Fibroblast of lung (primary cell): Measurements from ENCODE around the gene CFHR5. TPM values are rescaled to one million over a fixed set of nuclear protein-coding genes. Genes with fewer than 3 reads are reported as not detected.

Experiments used
- DNase-seq, 2 donors: peaks; one replicate each; pipeline versions ENCODE4 v3.0.0 to v3.0.0-alpha.2; 2010; ENCODE audit warnings: low read depth in 2 of 2
- H2AFZ ChIP-seq: 2 replicates; pipeline ENCODE4 v1.5.1; 2012; ENCODE audit warnings: low read length, control low read depth, inconsistent platforms
- H3K27ac ChIP-seq: 2 replicates; pipeline ENCODE4 v1.5.1; 2011; ENCODE audit warnings: low read length, control low read depth; ENCODE audit not compliant: insufficient read depth
- H3K27me3 ChIP-seq: 2 replicates; pipeline ENCODE4 v1.5.1; 2011; ENCODE audit warnings: mild to moderate bottlenecking, low read length; ENCODE audit not compliant: control insufficient read depth, insufficient read depth
- H3K36me3 ChIP-seq: 2 replicates; pipeline ENCODE4 v1.5.1; 2011; ENCODE audit warnings: low read length; ENCODE audit not compliant: control insufficient read depth, insufficient read depth
- H3K4me1 ChIP-seq: 2 replicates; pipeline ENCODE4 v1.5.1; 2011; ENCODE audit warnings: low read length; ENCODE audit not compliant: control insufficient read depth, insufficient read depth; ENCODE audit errors: extremely low read depth
- H3K4me2 ChIP-seq: 2 replicates; pipeline ENCODE4 v1.5.1; 2011; ENCODE audit warnings: low read length, control low read depth; ENCODE audit not compliant: insufficient read depth; ENCODE audit errors: extremely low read depth
- H3K4me3 ChIP-seq, 4 experiments: fragments of 200-600 bp in 1 of 4; sonication (generic) in 1 of 4; replicated peaks in 1 of 4; 2 replicates each; pipeline ENCODE4 v1.5.1; 2011 to 2016; ENCODE audit warnings: low read length in 4 of 4, low read depth in 3 of 4, mild to moderate bottlenecking in 3 of 4, control low read depth in 2 of 4, inconsistent platforms in 1 of 4, mixed read lengths in 1 of 4; ENCODE audit not compliant: insufficient read depth in 1 of 4; ENCODE audit errors: control extremely low read depth in 1 of 4
- H3K79me2 ChIP-seq: 2 replicates; pipeline ENCODE4 v1.5.1; 2012; ENCODE audit warnings: mild to moderate bottlenecking, low read length, inconsistent platforms; ENCODE audit not compliant: control insufficient read depth, insufficient read depth
- H3K9ac ChIP-seq: 2 replicates; pipeline ENCODE4 v1.5.1; 2011; ENCODE audit warnings: mild to moderate bottlenecking, low read length, control low read depth; ENCODE audit not compliant: insufficient read depth
- H3K9me3 ChIP-seq: 2 replicates; pipeline ENCODE4 v1.5.1; 2012; ENCODE audit warnings: low read depth, low read length; ENCODE audit not compliant: control insufficient read depth, insufficient read depth
- H4K20me1 ChIP-seq: 2 replicates; pipeline ENCODE4 v1.5.1; 2011; ENCODE audit warnings: low read length; ENCODE audit not compliant: control insufficient read depth, insufficient read depth; ENCODE audit errors: extremely low read depth
- EZH2 ChIP-seq: IDR thresholded peaks from 2 replicates; pipeline ENCODE4 v1.5.1; 2012; ENCODE audit warnings: low read length, control low read depth, mild to moderate bottlenecking; ENCODE audit errors: missing control alignments
- polyA plus RNA-seq, 2 donors: library from polyadenylated mRNA; depleted of rRNA in 1 of 2; stranded (reverse) in 1 of 2; unstranded in 1 of 2; fragments of >200 nt; gene quantifications; 2 replicates each; pipeline ENCODE4 v1.2.1, GENCODE V29; 2011 to 2012; ENCODE audit warnings: missing spikeins in 1 of 2
- total RNA-seq: library from RNA; depleted of rRNA; stranded (reverse); fragments of >200 nt; gene quantifications from 2 replicates; pipeline ENCODE4 v1.2.1, GENCODE V29; 2014
- TF ChIP-seq, protein P1 (sequence below), 2 donors: IDR thresholded peaks in 1 of 2; conservative IDR thresholded peaks in 1 of 2; 1 replicate in 1 of 2; 2 replicates in 1 of 2; pipeline ENCODE4 v1.5.1; 2011 to 2012; ENCODE audit warnings: low read length in 2 of 2, control low read depth in 1 of 2, inconsistent platforms in 1 of 2, low read depth in 1 of 2, mild to moderate bottlenecking in 1 of 2

Gene CFHR5
- total and polyA plus RNA-seq, 2 donors (not counting 1 experiment from before 2014, with no cell fraction given): not detected

DNA sequence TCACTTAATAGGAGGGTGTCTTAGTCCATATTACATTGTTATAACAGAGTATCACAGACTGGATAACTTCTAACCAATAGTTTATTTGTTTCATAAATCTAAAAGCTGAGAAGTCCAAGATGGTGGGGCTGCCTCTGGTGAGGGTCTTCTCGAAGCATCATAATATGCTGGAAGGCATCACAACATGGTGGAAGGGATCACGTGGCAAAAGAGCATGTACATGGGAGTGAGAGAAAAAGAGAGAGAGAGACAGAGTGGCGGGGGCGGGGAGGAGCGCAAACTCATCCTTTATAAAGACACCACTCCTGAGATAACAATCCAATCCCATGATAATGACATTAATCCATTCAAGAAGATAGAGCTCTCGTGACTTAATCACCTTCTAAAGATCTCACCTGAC lies 31.5 kb downstream of the CFHR5 start:
- H3K4me1 ChIP-seq: no peaks in the 10 kb centered on the region
- TF ChIP-seq EZH2: no peak
- TF ChIP-seq, protein P1, sequence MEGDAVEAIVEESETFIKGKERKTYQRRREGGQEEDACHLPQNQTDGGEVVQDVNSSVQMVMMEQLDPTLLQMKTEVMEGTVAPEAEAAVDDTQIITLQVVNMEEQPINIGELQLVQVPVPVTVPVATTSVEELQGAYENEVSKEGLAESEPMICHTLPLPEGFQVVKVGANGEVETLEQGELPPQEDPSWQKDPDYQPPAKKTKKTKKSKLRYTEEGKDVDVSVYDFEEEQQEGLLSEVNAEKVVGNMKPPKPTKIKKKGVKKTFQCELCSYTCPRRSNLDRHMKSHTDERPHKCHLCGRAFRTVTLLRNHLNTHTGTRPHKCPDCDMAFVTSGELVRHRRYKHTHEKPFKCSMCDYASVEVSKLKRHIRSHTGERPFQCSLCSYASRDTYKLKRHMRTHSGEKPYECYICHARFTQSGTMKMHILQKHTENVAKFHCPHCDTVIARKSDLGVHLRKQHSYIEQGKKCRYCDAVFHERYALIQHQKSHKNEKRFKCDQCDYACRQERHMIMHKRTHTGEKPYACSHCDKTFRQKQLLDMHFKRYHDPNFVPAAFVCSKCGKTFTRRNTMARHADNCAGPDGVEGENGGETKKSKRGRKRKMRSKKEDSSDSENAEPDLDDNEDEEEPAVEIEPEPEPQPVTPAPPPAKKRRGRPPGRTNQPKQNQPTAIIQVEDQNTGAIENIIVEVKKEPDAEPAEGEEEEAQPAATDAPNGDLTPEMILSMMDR (conservative IDR thresholded peaks at IDR 0.05 in 1 of 2, IDR thresholded peaks at IDR 0.05 in 1 of 2; ENCODE audit: low read depth in 1 of 2, low read length in 2 of 2): no peak
- no peak for DNase-seq
- H3K4me2 ChIP-seq: no peak overlapping the region
- no peak overlapping the region for H3K9ac ChIP-seq
- H3K36me3 ChIP-seq: no peaks in the 10 kb centered on the region
- no peaks in the 10 kb centered on the region for H3K79me2 ChIP-seq
- no peak overlapping the region for H2AFZ ChIP-seq
- H3K9me3 ChIP-seq: no peaks in the 10 kb centered on the region
- H3K4me3 ChIP-seq: no peak overlapping the region
- H3K27me3 ChIP-seq: no peaks in the 10 kb centered on the region
- no peaks in the 10 kb centered on the region for H4K20me1 ChIP-seq
- H3K27ac ChIP-seq: no peak overlapping the region

DNA sequence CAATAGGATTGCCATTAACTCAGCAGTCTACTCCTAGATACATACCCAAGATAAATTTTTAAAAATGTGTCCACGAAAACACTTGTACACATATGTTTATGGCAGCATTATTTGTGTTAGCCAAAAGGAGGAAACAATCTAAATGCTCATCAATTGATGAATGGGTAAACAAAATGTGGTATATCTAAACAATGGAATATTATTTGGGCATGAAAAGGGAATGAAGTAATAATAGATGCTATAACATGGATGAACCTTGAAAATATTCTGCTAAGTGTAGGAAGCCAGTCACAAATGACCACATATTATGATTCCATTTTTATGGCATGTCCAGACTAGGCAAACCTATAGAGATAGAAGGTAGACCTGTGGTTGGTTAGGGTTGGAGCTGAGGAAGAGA lies 34.3 kb downstream of the CFHR5 start:
- no peak overlapping the region for H3K27ac ChIP-seq
- H3K4me1 ChIP-seq: no peaks in the 10 kb centered on the region
- no peaks in the 10 kb centered on the region for H3K36me3 ChIP-seq
- no peaks in the 10 kb centered on the region for H3K79me2 ChIP-seq
- no peak overlapping the region for H3K4me3 ChIP-seq
- no peak overlapping the region for H3K4me2 ChIP-seq
- H3K27me3 ChIP-seq: no peaks in the 10 kb centered on the region
- DNase-seq: no peak
- H2AFZ ChIP-seq: no peak overlapping the region
- no peaks in the 10 kb centered on the region for H4K20me1 ChIP-seq
- no peaks in the 10 kb centered on the region for H3K9me3 ChIP-seq
- TF ChIP-seq, protein P1 (conservative IDR thresholded peaks at IDR 0.05 in 1 of 2, IDR thresholded peaks at IDR 0.05 in 1 of 2; ENCODE audit: low read depth in 1 of 2, low read length in 2 of 2): no peak
- no peak for TF ChIP-seq EZH2
- H3K9ac ChIP-seq: no peak overlapping the region

GRCh38 chr1:197013234-197013633 lies 35.9 kb downstream of the CFHR5 start:
- Histone ChIP-seq H3K4me3 (no peak overlapping the region), H3K27me3 (no peaks in the 10 kb centered on the region), H3K9ac (no peak overlapping the region), H4K20me1 (no peaks in the 10 kb centered on the region), H3K4me1 (no peaks in the 10 kb centered on the region), H3K27ac (no peak overlapping the region), H3K9me3 (no peaks in the 10 kb centered on the region), H2AFZ (no peak overlapping the region), H3K4me2 (no peak overlapping the region), H3K36me3 (no peaks in the 10 kb centered on the region), H3K79me2 (no peaks in the 10 kb centered on the region)
- no peak for DNase-seq
- TF ChIP-seq, protein P1 (conservative IDR thresholded peaks at IDR 0.05 in 1 of 2, IDR thresholded peaks at IDR 0.05 in 1 of 2; ENCODE audit: low read depth in 1 of 2, low read length in 2 of 2): no peak
- TF ChIP-seq EZH2: no peak
